HEK293 (cell line): Measurements from ENCODE around the gene CARM1.

Source experiments
- CTCF ChIA-PET: fragments of 350-600 bp; formaldehyde crosslinking; extraction: SDS; loops from one replicate; lab custom pipeline; 2021; ENCODE audit warnings: antibody characterized with exemption; lab: Yijun Ruan, JAX
- POLR2A ChIA-PET: fragments of 300-600 bp; formaldehyde crosslinking; extraction: SDS; loops from one replicate; lab custom pipeline; 2020; ENCODE audit warnings: antibody characterized with exemption, inconsistent platforms; lab: Yijun Ruan, JAX
- H3K27ac ChIP-seq: fragments of 200-500 bp; sonication (Bioruptor generic); 2 replicates; pipeline ENCODE4 v1.5.1; 2014; ENCODE audit warnings: low read depth, low read length, control low read depth, inconsistent platforms; ENCODE audit errors: extremely low read depth
- H3K36me3 ChIP-seq, 2 experiments: fragments of 200-500 bp in 1 of 2; sonication (Bioruptor generic) in 1 of 2; 1 replicate in 1 of 2; 2 replicates in 1 of 2; pipeline ENCODE4 v1.5.1; 2014 to 2017; ENCODE audit warnings: inconsistent platforms in 2 of 2, low read length in 2 of 2; ENCODE audit not compliant: control insufficient read depth in 2 of 2, insufficient read depth in 1 of 2
- H3K4me1 ChIP-seq: fragments of 200-500 bp; sonication (Bioruptor generic); 2 replicates; pipeline ENCODE4 v1.5.1; 2014; ENCODE audit warnings: mild to moderate bottlenecking, low read length, inconsistent platforms; ENCODE audit not compliant: control insufficient read depth, insufficient read depth
- H3K4me3 ChIP-seq: 2 replicates; pipeline ENCODE4 v1.5.1; 2011; ENCODE audit warnings: low read depth, mild to moderate bottlenecking, control low read depth, low read length, moderate library complexity
- H3K9me3 ChIP-seq: fragments of 200-500 bp; sonication (Bioruptor generic); 2 replicates; pipeline ENCODE4 v1.5.1; 2014; ENCODE audit warnings: low read depth, low read length, inconsistent platforms; ENCODE audit not compliant: control insufficient read depth, insufficient read depth
- BCL11A ChIP-seq: fragments of 450-650 bp; formaldehyde crosslinking; IDR thresholded peaks from 2 replicates; pipeline ENCODE4 v1.5.1; 2016; ENCODE audit warnings: low read depth, missing biosample characterization, missing genetic modification characterization
- GLIS2 ChIP-seq: fragments of 450-650 bp; formaldehyde crosslinking; IDR thresholded peaks from 2 replicates; pipeline ENCODE4 v1.5.1; 2016; ENCODE audit warnings: missing biosample characterization, missing genetic modification characterization
- KLF10 ChIP-seq: fragments of 450-650 bp; IDR thresholded peaks from 2 replicates; pipeline ENCODE4 v1.5.1; 2018; ENCODE audit warnings: missing biosample characterization, mild to moderate bottlenecking, missing genetic modification characterization
- KLF8 ChIP-seq: fragments of 450-650 bp; formaldehyde crosslinking; IDR thresholded peaks from 2 replicates; pipeline ENCODE4 v1.5.1; 2016; ENCODE audit warnings: missing biosample characterization, missing genetic modification characterization
- OSR2 ChIP-seq: fragments of 450-650 bp; formaldehyde crosslinking; IDR thresholded peaks from 2 replicates; pipeline ENCODE4 v1.5.1; 2016; ENCODE audit warnings: missing biosample characterization, missing genetic modification characterization
- SCRT2 ChIP-seq: fragments of 450-650 bp; formaldehyde crosslinking; IDR thresholded peaks from 2 replicates; pipeline ENCODE4 v1.5.1; 2016; ENCODE audit warnings: missing biosample characterization, missing genetic modification characterization
- SETDB1 ChIP-seq: IDR thresholded peaks from one replicate; pipeline ENCODE4 v1.6.1; 2017; ENCODE audit warnings: mild to moderate bottlenecking, low read length, moderate library complexity, mixed read lengths; ENCODE audit not compliant: insufficient read length
- ZBTB20 ChIP-seq: fragments of 450-650 bp; formaldehyde crosslinking; IDR thresholded peaks from 2 replicates; pipeline ENCODE4 v1.5.1; 2016; ENCODE audit warnings: missing biosample characterization, missing genetic modification characterization
- ZBTB21 ChIP-seq: fragments of 450-650 bp; formaldehyde crosslinking; IDR thresholded peaks from 2 replicates; pipeline ENCODE4 v1.5.1; 2017; ENCODE audit warnings: missing biosample characterization, missing genetic modification characterization
- ZEB2 ChIP-seq: fragments of 450-650 bp; formaldehyde crosslinking; IDR thresholded peaks from 2 replicates; pipeline ENCODE4 v1.5.1; 2016; ENCODE audit warnings: missing biosample characterization, missing genetic modification characterization
- ZIC2 ChIP-seq: fragments of 450-650 bp; formaldehyde crosslinking; IDR thresholded peaks from 2 replicates; pipeline ENCODE4 v1.5.1; 2016; ENCODE audit warnings: missing biosample characterization, missing genetic modification characterization
- ZNF121 ChIP-seq: fragments of 450-650 bp; formaldehyde crosslinking; IDR thresholded peaks from 2 replicates; pipeline ENCODE4 v1.5.1; 2016; ENCODE audit warnings: missing biosample characterization, missing genetic modification characterization
- ZNF274 ChIP-seq, 2 experiments: fragments of 200-500 bp in 1 of 2; fragments of 450-650 bp in 1 of 2; sonication (Bioruptor generic) in 1 of 2; formaldehyde crosslinking in 1 of 2; IDR thresholded peaks; 2 replicates each; pipeline versions ENCODE4 v1.5.1 to v1.6.1; 2014 to 2016; ENCODE audit warnings: borderline replicate concordance in 1 of 2, inconsistent platforms in 1 of 2, low read length in 1 of 2, missing biosample characterization in 1 of 2, missing genetic modification characterization in 1 of 2
- ZNF341 ChIP-seq: fragments of 450-650 bp; formaldehyde crosslinking; IDR thresholded peaks from 2 replicates; pipeline ENCODE4; 2016; ENCODE audit warnings: low read depth, missing biosample characterization, missing genetic modification characterization
- ZNF37A ChIP-seq: fragments of 450-650 bp; IDR thresholded peaks from 2 replicates; pipeline ENCODE4 v1.5.1; 2018; ENCODE audit warnings: missing biosample characterization, missing genetic modification characterization
- ZNF394 ChIP-seq: fragments of 450-650 bp; formaldehyde crosslinking; IDR thresholded peaks from 2 replicates; pipeline ENCODE4 v1.5.1; 2016; ENCODE audit warnings: missing biosample characterization, missing genetic modification characterization, mild to moderate bottlenecking, moderate library complexity, borderline replicate concordance
- ZNF426 ChIP-seq: fragments of 450-650 bp; formaldehyde crosslinking; IDR thresholded peaks from 2 replicates; pipeline ENCODE4 v1.5.1; 2017; ENCODE audit warnings: missing biosample characterization, missing genetic modification characterization, mild to moderate bottlenecking, inconsistent platforms, moderate library complexity
- ZNF571 ChIP-seq: fragments of 450-650 bp; formaldehyde crosslinking; IDR thresholded peaks from 2 replicates; pipeline ENCODE4 v1.5.0; 2017; ENCODE audit warnings: missing biosample characterization, missing genetic modification characterization
- ZNF600 ChIP-seq: fragments of 450-650 bp; formaldehyde crosslinking; IDR thresholded peaks from 2 replicates; pipeline ENCODE4 v1.5.1; 2016; ENCODE audit warnings: missing biosample characterization, missing genetic modification characterization
- ZNF610 ChIP-seq: fragments of 450-650 bp; formaldehyde crosslinking; IDR thresholded peaks from 2 replicates; pipeline ENCODE4 v1.5.1; 2016; ENCODE audit warnings: missing biosample characterization, missing genetic modification characterization, borderline replicate concordance
- ZNF621 ChIP-seq: fragments of 450-650 bp; formaldehyde crosslinking; IDR thresholded peaks from 2 replicates; pipeline ENCODE4 v1.5.1; 2017; ENCODE audit warnings: missing biosample characterization, missing genetic modification characterization
- ZNF664 ChIP-seq: fragments of 450-650 bp; formaldehyde crosslinking; IDR thresholded peaks from 2 replicates; pipeline ENCODE4 v1.5.1; 2016; ENCODE audit warnings: missing biosample characterization, missing genetic modification characterization
- ZNF670 ChIP-seq: fragments of 450-650 bp; formaldehyde crosslinking; IDR thresholded peaks from 2 replicates; pipeline ENCODE4 v1.5.1; 2016; ENCODE audit warnings: missing biosample characterization, missing genetic modification characterization, low read depth
- ZNF792 ChIP-seq: fragments of 450-650 bp; formaldehyde crosslinking; IDR thresholded peaks from 2 replicates; pipeline ENCODE4 v1.5.1; 2016; ENCODE audit warnings: missing biosample characterization, missing genetic modification characterization
- TF ChIP-seq, protein P1 (sequence below): fragments of 450-650 bp; formaldehyde crosslinking; IDR thresholded peaks from 2 replicates; pipeline ENCODE4; 2016; ENCODE audit warnings: missing biosample characterization, missing genetic modification characterization
- TF ChIP-seq, protein P2 (sequence below): fragments of 450-650 bp; formaldehyde crosslinking; IDR thresholded peaks from 2 replicates; pipeline ENCODE4 v1.5.1; 2016; ENCODE audit warnings: missing biosample characterization, missing genetic modification characterization

CARM1 gene

DNA sequence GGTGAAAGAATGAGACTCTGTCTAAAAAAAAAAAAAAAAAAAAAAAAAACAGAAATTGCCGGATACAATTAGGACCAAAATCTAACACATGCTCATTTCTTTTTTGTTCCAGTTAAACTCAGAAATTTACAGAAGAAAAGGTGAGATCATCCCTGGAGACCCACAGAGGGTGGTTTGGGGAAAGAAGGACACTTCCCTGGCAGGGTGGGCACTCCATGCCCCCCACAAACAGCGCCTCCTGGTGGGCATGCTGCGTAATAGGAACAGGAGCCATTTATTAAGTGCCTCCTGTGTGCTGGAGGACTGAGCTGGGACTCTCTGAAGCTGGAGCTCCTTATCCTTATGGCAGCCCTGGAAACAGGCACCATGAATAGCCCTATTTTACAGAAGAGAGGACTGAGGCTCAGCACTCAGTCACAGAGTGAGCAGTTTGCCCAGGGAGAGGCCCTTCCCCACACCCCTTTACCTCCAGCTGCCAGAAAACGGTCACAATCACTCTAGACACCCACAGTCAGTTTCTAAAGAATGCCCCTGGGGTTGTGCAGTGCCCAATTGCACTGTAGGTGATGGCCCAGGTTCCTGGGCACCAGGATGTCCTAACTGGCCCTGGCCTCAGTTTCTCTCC, 13.0 kb upstream of the CARM1 start (continued):
- TF ChIP-seq, protein P1, sequence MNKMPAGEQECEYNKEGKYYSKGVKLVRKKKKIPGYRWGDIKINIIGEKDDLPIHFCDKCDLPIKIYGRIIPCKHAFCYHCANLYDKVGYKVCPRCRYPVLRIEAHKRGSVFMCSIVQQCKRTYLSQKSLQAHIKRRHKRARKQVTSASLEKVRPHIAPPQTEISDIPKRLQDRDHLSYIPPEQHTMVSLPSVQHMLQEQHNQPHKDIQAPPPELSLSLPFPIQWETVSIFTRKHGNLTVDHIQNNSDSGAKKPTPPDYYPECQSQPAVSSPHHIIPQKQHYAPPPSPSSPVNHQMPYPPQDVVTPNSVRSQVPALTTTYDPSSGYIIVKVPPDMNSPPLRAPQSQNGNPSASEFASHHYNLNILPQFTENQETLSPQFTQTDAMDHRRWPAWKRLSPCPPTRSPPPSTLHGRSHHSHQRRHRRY (tag by site-specific recombination): no peak

DNA sequence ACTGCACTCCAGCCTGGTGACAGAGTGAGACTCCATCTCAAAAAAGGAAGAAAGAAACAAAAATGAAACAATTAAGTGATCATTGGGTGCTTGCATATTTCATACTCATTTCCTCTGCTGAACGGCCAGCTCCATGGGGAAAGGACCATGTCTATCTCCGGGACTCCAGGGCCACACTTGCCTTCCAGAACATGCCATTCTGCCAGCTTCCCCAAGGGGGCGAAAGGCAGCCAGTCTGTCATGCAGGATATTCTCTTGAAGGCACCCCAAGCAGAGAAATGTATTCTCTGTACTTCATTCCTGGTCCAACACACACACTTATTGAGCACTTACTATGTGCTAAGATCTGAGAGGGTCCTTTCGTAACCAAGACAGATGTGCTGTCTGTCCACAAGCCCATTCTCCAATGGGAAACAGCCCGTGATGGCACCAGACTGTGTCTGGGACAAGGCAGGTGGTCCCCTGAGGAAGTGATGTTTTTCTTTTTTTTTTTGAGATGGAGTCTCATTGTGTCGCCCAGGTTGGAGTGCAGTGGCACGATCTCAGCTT, 10.2 kb upstream of the CARM1 start:
- Histone ChIP-seq H3K9me3 (no peaks in the 10 kb centered on the region), H3K27ac (no peak overlapping the region), H3K4me1 (no peaks in the 10 kb centered on the region), H3K36me3 (no peaks in the 10 kb centered on the region), H3K4me3 (no peak overlapping the region)
- TF ChIP-seq ZNF121 (tag by site-specific recombination) (no peak), ZNF664 (tag by site-specific recombination) (peak; percentile 93)
- CTCF ChIA-PET: interaction anchor here (1.0 to 5.8 kb wide), 7 partner anchors 9 to 144 kb away, joined by 3 to 98 read pairs (median 5); partner anchors contain the start of genes DNM2 and TMED1
- POLR2A ChIA-PET: interaction anchor here (0.6 to 1.0 kb wide), 2 partner anchors 226 to 481 kb away, joined by 3 to 9 read pairs; partner anchors contain the start of gene TYK2

DNA sequence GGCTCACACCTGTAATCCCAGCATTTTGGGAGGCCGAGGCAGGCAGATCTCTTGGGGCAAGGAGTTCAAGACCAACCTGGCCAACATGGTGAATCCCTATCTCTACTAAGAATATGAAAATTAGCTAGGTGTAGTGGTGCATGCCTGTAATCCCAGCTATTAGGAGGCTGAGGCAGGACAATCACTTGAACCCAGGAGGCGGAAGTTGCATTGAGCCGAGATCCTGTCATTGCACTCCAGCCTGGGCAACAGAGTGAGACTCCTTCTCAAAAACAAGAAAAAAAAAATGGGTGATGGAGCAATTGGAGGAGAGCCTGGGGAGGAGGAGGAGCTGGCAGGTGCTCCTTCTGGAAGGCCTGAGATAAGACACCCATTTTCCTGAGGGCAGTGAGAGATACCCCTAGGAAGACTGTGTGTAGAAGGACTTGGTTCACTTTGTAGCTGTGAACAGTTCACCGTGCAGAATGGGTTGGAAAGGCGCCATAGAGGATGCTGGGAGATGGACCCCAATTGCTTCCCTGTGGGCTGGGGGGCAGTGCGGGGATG, 8.7 kb upstream of the CARM1 start:
- Histone ChIP-seq H3K36me3 (no peaks in the 10 kb centered on the region), H3K4me3 (no peak overlapping the region), H3K9me3 (no peaks in the 10 kb centered on the region), H3K4me1 (no peaks in the 10 kb centered on the region), H3K27ac (no peak overlapping the region)
- POLR2A ChIA-PET: interaction anchor here (0.7 to 2.4 kb wide), 2 partner anchors 26 to 1713 kb away, joined by 4 to 31 read pairs; partner anchors contain the start of gene TMED1
- CTCF ChIA-PET: interaction anchor here (0.6 to 5.8 kb wide), 9 partner anchors 9 to 783 kb away, joined by 3 to 98 read pairs (median 20); partner anchors contain the start of genes CARM1, DNM2 and TMED1
- TF ChIP-seq ZNF394 (tag by site-specific recombination) (peak; percentile 96), ZNF37A (tag by site-specific recombination) (no peak)

DNA sequence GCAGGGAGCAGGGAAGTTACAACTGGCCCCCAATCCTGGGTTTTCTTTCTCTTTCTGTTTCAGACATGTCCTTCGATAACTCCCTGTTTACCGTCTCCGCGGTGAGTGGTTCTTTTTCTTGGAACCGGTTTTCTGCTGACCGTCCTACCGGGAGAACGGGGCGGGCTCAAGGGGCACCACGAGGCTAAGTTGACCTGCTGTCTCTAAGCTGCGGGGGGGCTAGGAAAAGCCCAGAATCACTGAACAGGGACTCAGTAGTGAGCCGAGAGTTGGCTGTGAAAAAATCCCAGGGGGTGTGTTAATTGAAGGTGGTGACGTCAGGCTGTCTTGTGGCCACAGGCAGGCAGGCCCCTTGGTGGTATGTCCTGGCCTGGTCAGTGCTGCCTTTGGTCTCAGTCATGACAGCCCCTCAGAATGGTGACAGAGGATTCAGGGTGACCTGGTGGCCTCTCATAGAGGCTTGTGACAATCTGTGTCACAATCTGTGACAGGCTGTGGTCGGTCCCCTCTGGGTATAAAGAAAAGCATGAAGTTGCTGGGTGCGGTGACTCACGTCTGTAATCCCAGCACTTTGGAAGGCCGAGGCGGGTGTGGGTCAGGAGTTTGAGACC, 8.1 kb upstream of the CARM1 start:
- no peaks in the 10 kb centered on the region for H3K36me3 ChIP-seq
- H3K9me3 ChIP-seq: no peaks in the 10 kb centered on the region
- no peaks in the 10 kb centered on the region for H3K4me1 ChIP-seq
- CTCF ChIA-PET: interaction anchor here (0.6 to 5.8 kb wide), 19 partner anchors 8 to 783 kb away, joined by 3 to 98 read pairs (median 4); partner anchors contain the start of genes CARM1, DNM2, QTRT1 and TMED1
- H3K27ac ChIP-seq: no peak overlapping the region
- POLR2A ChIA-PET: interaction anchor here (2.4 kb wide), 1 partner anchor 27 kb away, joined by 31 read pairs; the partner anchor contains the start of gene TMED1
- no peak overlapping the region for H3K4me3 ChIP-seq
- TF ChIP-seq ZEB2 (tag by site-specific recombination) (peak; percentile 55; the same call in 1 of the 2 replicates), SCRT2 (tag by site-specific recombination) (no peak), ZNF571 (tag by site-specific recombination) (no peak), OSR2 (tag by site-specific recombination) (0 out of 2 replicates have a peak, but pooled peaks have one; percentile 11), ZIC2 (peak; percentile 94), ZNF610 (tag by site-specific recombination) (no peak), SETDB1 (no peak), ZNF670 (tag by site-specific recombination) (no peak), ZBTB21 (tag by site-specific recombination) (peak; percentile 39; the same call in 1 of the 2 replicates), GLIS2 (peak; percentile 53; the same call in 1 of the 2 replicates), ZBTB20 (no peak), ZNF600 (tag by site-specific recombination) (peak; percentile 65), ZNF274 (IDR thresholded peaks at IDR 0.05; ENCODE audit: low read length) (no peak), ZNF274 (tag by site-specific recombination; IDR thresholded peaks at IDR 0.05; ENCODE audit: borderline replicate concordance) (no peak), BCL11A (tag by site-specific recombination) (peak; percentile 47; the same call in 1 of the 2 replicates), ZNF341 (tag by site-specific recombination) (0 out of 2 replicates have a peak, but pooled peaks have one; percentile 11), KLF10 (tag by site-specific recombination) (peak; percentile 68), ZNF621 (no peak), ZNF426 (tag by site-specific recombination) (no peak), KLF8 (tag by site-specific recombination) (0 out of 2 replicates have a peak, but pooled peaks have one; percentile 28), ZNF792 (tag by site-specific recombination) (no peak)
- TF ChIP-seq, protein P2, sequence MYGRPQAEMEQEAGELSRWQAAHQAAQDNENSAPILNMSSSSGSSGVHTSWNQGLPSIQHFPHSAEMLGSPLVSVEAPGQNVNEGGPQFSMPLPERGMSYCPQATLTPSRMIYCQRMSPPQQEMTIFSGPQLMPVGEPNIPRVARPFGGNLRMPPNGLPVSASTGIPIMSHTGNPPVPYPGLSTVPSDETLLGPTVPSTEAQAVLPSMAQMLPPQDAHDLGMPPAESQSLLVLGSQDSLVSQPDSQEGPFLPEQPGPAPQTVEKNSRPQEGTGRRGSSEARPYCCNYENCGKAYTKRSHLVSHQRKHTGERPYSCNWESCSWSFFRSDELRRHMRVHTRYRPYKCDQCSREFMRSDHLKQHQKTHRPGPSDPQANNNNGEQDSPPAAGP (tag by site-specific recombination): peak; percentile 32; the same call in 1 of the 2 replicates
